ENCODE measurements around the gene MARVELD2. TPM values are rescaled to one million over a fixed set of nuclear protein-coding genes. Genes with fewer than 3 reads are reported as not detected.

Gene MARVELD2
- total RNA-seq (2022; extraction: Qiagen RNA extraction): 2.0 to 4.3 TPM (median 2.4 TPM) in 5 replicates

GRCh38 chr5:69414885-69415583, at the start of gene MARVELD2:
MARVELD2 (plus strand) TSS chr5:69415116; CDS start chr5:69419386, 4,270 bp downstream.

GRCh38 chr5:69369340-69370121, 45.4 kb upstream of the MARVELD2 start, which contains the start of the genes AK6, RAD17 and TAF9:
AK6 (minus strand) TSS chr5:69369520; CDS start chr5:69369490, 30 bp downstream.
RAD17 (plus strand) TSS chr5:69369818; CDS start chr5:69372209, 2,391 bp downstream.
TAF9 (minus strand) TSS chr5:69369520; CDS start chr5:69365737, 3,783 bp downstream.

GRCh38 chr5:69492391-69492922, 77.5 kb downstream of the MARVELD2 start, which contains the start of gene OCLN:
OCLN (plus strand) TSS chr5:69492790; CDS start chr5:69504245, 11,455 bp downstream.

Other genes with a start within 250 kb of the MARVELD2 start
- gene CCNB1, start 248.0 kb upstream of the MARVELD2 start, total RNA-seq (2022; extraction: Qiagen RNA extraction): 244 to 287 TPM (median 273 TPM) in 5 replicates
- 26.0 to 31.0 TPM (median 28.8 TPM) in 5 replicates for gene CENPH, start 225.5 kb upstream of the MARVELD2 start, total RNA-seq (2022; extraction: Qiagen RNA extraction)
- 52.7 to 71.8 TPM (median 54.4 TPM) in 5 replicates for gene CDK7, start 180.2 kb upstream of the MARVELD2 start, total RNA-seq (2022; extraction: Qiagen RNA extraction)
- gene CCDC125, start 82.3 kb upstream of the MARVELD2 start, total RNA-seq (2022; extraction: Qiagen RNA extraction): 2.8 to 4.0 TPM (median 3.3 TPM) in 5 replicates
- 36.3 to 50.9 TPM (median 49.8 TPM) in 5 replicates for gene AK6, start 45.6 kb upstream of the MARVELD2 start, total RNA-seq (2022; extraction: Qiagen RNA extraction)
- gene TAF9, start 45.6 kb upstream of the MARVELD2 start, total RNA-seq (2022; extraction: Qiagen RNA extraction): 120 to 148 TPM (median 129 TPM) in 5 replicates
- gene RAD17, start 45.3 kb upstream of the MARVELD2 start, total RNA-seq (2022; extraction: Qiagen RNA extraction): 15.7 to 18.7 TPM (median 16.3 TPM) in 5 replicates
- 7.2 to 14.8 TPM (median 8.7 TPM) in 5 replicates for gene OCLN, start 77.7 kb downstream of the MARVELD2 start, total RNA-seq (2022; extraction: Qiagen RNA extraction)
- gene GTF2H2C, start 145.1 kb downstream of the MARVELD2 start, total RNA-seq (2022; extraction: Qiagen RNA extraction): 32.0 to 41.4 TPM (median 32.2 TPM) in 5 replicates